8988T (cell line): Measurements from ENCODE around the gene STH.
"Not testable (repeated sequence)": the region's sequence is repeated elsewhere in the genome, so short reads cannot be mapped to it uniquely, and the experiment has no call there.

Experiments used
- DNase-seq: peaks from one replicate; pipeline ENCODE4 v3.0.0; 2011

The STH gene

GRCh38 chr17:46009681-46010596 is 10.9 kb downstream of the STH start:
- DNase-seq: peak; percentile 63

- DNase-seq: no peak
These were observed 11.6 kb downstream of the STH start for GRCh38 chr17:46010597-46011186.

- DNase-seq: no peak
These were observed 12.9 kb downstream of the STH start for GRCh38 chr17:46011711-46012505.

GRCh38 chr17:46012506-46013079 is 13.5 kb downstream of the STH start:
- no peak for DNase-seq

GRCh38 chr17:46013127-46013501 is 14.1 kb downstream of the STH start:
- DNase-seq: no peak

- DNase-seq: no peak
These were observed 14.6 kb downstream of the STH start for GRCh38 chr17:46013502-46014165.

GRCh38 chr17:46019408-46019925 is 20.4 kb downstream of the STH start:
- DNase-seq: not testable (repeated sequence)

GRCh38 chr17:46020023-46020761 is 21.1 kb downstream of the STH start:
- no peak for DNase-seq

- no peak for DNase-seq
These were observed 21.9 kb downstream of the STH start for GRCh38 chr17:46020998-46021397.

GRCh38 chr17:46023366-46023765 is 24.3 kb downstream of the STH start:
- DNase-seq: not testable (repeated sequence)

- DNase-seq: no peak
These were observed 24.8 kb downstream of the STH start for GRCh38 chr17:46023783-46024388.

- DNase-seq: no peak
These were observed 25.5 kb downstream of the STH start for GRCh38 chr17:46024590-46024989.

- no peak for DNase-seq
These were observed 26.0 kb downstream of the STH start for GRCh38 chr17:46025060-46025459.

GRCh38 chr17:46025510-46026165 is 26.6 kb downstream of the STH start:
- DNase-seq: no peak

GRCh38 chr17:46026166-46027047 is 27.4 kb downstream of the STH start:
- DNase-seq: no peak

GRCh38 chr17:46027048-46027975 is 28.3 kb downstream of the STH start:
- no peak for DNase-seq

GRCh38 chr17:46027976-46028325 is 28.9 kb downstream of the STH start:
- DNase-seq: no peak

GRCh38 chr17:46028374-46028773 is 29.3 kb downstream of the STH start:
- DNase-seq: no peak
